ENCODE data around the gene MAPK11.

DNA sequence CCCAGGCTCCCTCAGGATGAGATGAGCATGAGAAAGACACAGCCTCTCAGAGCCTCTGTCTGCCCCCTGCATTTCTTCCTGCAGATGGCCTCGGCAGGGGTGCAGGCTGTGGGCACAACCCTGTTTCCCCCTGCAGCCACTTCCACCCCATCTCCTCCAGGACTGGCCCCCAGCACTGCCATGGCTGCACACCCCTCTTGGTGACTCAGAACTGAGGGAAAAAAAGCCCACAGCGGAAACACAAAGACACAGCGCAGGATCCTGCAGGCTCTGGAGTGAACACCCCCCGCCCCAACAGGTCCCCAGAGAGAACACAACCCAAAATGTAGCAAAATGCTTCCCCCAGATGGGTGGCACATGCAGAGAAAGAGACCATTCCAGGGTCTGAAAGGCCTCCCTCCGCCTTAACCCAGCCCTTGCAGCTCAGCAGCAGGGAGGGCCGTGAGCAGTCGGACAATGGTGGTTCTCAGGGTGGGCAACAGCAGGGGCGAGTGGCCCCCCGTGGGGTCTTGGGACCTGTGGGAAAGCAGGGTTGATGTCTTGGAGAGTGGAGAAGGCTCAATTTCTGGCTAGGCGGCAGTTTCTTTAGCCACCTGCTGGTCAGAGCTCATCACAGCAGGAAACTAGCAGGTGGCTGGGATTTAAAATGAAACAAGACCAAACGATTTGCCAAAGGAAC, 33.3 kb downstream of the MAPK11 start:
- TF ChIP-seq POLR2A (IDR thresholded peaks at IDR 0.05; ENCODE audit: low read length): no peak
- no peak for TF ChIP-seq GATA1 (IDR thresholded peaks at IDR 0.05; ENCODE audit: low read depth, low read length)
